HG02642 (cell line): Measurements from ENCODE around the gene SHROOM1.
A peak's percentile ranks its signal among the peaks of the same experiment; 100 is the strongest.

Experiments used
- ATAC-seq: cut with Tn5 transposase; IDR thresholded peaks from one replicate; pipeline ENCODE4 v1.9.1; 2021; ENCODE audit warnings: mild to moderate bottlenecking; ENCODE audit not compliant: unreplicated experiment, poor library complexity

Gene SHROOM1

DNA sequence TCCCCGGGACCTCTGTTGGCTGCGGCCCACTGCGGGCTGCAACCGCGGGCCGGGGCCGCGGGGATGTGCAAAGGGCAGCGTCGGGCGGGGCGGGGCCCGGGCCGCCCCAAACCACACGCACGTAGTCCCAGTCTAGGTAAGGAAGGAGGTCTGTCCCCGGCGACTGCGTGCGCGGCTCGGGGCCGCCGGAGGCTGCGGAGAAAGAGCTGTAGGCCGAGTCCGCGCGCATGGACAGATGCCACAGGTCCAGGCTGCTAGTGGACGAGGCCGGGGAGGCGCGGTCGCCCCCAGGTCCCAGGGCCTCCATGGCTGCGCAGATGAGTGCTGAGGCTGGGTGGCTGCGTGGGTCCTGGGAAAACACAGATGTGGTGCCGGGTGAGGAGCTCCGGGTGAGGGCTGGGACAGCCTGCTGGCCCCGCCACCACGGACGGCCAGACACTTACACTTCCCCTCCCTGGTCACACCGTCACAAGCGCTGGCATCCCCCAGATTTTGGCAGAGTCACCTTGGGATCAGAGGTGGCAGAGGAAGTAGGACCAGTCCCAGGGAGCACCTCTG is 4.5 kb downstream of the SHROOM1 start:
- ATAC-seq = no peak

DNA sequence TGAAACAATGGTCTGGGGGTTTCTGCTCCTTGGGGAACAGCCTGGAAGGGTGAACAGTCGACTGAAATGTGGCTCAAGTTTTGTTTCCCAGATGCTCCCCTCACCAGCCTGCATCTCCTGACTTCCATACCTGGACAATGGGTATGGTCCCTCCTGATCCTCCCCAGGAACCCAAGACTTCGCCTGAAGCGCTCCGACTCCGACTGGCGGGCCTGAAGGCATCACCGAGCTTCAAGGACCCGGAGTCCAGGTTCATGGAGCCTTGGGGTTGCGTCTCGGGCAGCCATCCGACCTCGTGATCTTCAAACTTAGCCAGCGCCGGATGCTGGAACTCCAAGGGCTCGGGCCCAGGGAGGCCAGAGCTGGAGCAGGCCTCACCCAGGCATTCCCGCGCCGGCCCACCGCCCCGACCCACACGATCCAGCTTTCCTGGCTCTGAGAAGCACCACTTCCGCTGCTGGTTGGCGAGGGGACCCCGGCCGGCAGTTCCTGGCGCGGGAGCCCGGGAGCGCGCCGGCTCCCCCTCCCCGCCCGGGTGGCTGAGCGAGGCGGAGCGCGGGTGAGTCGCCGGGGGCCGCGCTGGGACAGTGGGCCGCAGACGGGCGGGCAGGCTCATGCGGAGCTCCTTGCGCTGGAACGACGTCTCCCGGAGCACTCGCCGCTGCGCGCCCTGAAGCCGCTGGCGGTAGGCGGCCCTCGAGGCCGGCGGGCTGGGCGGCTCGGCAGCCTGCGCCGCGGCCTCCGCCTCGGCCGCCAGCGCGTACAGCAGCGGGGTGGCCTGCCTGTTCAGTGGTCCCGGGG is 5.2 kb downstream of the SHROOM1 start:
- ATAC-seq = no peak

GRCh38 chr5:132824426-132824825 is 6.0 kb downstream of the SHROOM1 start:
- no peak for ATAC-seq

- no peak for ATAC-seq
Observed at GRCh38 chr5:132823481-132824050, 6.9 kb downstream of the SHROOM1 start.

DNA sequence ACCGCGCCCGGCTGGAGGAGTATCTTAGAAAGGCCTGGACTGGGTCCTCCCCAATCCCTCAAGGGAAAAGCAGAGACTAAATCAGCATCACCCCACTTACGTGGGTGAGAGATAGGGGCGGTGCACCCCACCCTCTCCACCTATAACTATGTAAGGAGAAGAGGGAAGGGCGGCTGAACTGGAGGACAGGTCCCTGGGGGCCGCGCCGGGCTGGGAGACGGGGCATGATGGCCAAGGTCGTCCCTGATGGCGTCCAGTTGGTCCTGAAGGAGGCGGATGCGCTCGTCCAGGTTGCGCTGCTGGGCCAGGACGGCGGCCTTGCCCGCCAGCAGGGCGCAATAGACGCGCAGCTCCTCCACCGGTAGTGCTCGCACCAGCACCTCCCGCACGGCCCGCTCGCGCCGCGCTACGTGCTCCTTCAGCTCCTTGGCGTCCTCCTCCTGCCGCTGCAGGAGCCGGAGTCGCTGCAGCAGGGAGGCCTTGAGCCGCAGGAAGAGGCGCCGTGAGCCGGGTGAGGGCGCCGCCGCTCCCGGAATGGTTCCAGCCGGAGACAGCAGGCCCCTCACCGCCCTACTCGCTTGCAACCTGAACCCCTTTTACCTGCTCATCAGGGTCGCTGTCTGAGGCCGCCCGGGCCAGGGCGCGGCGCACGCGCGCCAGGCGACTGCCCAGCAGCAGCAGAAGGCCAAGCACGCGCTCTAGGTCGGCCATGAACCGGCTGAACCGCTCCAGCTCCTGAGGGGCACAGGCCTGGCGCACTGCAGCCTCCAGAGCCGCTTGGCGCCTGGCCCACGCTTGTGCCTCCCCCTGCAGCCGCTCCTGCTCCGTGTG is 7.6 kb downstream of the SHROOM1 start:
- no peak for ATAC-seq

GRCh38 chr5:132821791-132822190 is 8.7 kb downstream of the SHROOM1 start:
- no peak for ATAC-seq

GRCh38 chr5:132821350-132821749 is 9.1 kb downstream of the SHROOM1 start:
- ATAC-seq = no peak

DNA sequence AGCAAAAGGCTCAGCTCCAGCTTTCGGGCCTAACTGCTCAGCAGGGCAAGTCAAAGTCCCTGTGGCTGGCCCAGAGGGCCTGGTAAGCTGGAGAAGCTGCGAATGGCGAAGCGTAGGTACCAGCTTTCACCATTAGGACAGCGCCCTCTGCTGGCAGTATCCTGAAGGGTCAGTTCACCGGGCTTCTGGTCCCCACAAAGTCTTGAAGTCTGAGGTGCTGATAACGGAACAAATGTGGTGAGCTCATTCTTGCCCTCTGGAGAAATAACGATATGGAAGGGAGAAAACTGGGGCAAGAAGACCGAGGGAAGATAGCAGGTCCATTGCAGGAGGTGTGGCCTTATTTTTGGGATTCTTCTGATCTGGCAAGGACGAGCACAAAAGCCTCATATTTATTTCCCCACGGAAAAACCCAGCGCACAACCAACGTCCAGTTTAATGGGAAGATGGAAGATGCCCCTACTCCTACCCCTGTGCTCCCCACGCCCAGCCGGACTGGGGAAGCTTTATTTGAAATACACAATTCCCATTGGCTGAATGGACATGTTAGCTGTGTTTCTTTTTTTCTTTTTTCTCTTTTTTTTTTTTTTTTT is 10.2 kb downstream of the SHROOM1 start:
- peak; percentile 83 for ATAC-seq

- no peak for ATAC-seq
Observed at GRCh38 chr5:132819468-132819867, 11.0 kb downstream of the SHROOM1 start.

DNA sequence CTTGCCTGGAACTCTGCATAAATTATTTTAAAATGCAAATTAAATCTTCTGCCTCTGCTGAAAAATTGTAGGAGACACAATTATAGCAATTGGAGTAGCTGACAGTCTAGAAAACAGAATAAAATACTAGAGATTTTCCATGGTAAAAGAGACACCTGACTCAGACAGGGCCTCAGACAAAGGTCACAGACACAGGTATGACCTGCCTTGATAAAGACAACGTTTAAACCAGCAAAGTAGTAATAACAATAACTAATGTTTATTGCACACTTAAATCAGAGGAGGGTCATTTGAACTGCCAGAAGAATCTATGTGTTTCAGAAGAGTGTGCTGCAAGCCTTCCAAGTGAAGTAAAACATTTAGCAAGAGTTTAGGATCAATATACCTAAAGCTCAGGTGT is 13.4 kb downstream of the SHROOM1 start:
- no peak for ATAC-seq

DNA sequence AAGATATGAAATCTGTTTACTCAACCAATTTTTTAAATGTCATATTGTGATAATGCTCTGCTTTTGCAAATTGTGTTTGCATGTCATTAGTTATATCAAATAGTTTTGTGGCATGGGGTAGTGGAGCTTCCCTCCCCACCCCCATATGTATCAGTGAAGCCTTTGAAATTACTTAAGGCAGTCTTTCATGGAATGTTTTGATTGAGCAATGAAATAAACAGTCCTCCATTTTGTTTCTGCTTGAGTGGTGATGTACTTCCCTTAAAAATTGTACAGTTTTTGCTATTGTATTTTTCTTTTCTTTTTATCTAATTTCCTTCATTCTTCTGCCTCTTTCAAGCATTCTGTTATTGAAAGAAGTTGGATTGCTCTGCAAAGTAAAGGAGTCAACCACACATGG is 13.9 kb downstream of the SHROOM1 start:
- no peak for ATAC-seq

- no peak for ATAC-seq
Observed at GRCh38 chr5:132816083-132816482, 14.4 kb downstream of the SHROOM1 start.

DNA sequence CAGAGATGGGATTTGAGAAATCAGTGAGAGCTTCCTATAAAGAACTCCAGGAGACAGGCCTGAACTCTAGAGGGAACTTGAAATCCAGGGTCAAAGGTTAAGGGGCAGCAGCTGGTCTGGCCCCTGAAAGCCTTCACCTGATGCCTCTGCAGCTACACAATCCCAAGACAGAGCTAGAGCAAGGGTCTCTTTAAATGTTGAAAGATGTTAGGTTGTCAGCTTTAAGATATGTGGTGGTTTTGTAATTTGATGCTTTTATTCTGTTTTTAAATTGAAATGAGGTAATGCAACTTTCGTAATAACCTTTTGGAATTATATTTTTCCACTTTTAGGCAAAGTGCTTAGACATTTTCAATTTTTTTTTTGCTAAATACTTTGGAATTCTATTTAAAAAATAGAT is 15.0 kb downstream of the SHROOM1 start:
- ATAC-seq = no peak

- ATAC-seq = no peak
Observed at GRCh38 chr5:132814503-132815294, 15.7 kb downstream of the SHROOM1 start.

- ATAC-seq = no peak
Observed at GRCh38 chr5:132813599-132814502, 16.6 kb downstream of the SHROOM1 start.

DNA sequence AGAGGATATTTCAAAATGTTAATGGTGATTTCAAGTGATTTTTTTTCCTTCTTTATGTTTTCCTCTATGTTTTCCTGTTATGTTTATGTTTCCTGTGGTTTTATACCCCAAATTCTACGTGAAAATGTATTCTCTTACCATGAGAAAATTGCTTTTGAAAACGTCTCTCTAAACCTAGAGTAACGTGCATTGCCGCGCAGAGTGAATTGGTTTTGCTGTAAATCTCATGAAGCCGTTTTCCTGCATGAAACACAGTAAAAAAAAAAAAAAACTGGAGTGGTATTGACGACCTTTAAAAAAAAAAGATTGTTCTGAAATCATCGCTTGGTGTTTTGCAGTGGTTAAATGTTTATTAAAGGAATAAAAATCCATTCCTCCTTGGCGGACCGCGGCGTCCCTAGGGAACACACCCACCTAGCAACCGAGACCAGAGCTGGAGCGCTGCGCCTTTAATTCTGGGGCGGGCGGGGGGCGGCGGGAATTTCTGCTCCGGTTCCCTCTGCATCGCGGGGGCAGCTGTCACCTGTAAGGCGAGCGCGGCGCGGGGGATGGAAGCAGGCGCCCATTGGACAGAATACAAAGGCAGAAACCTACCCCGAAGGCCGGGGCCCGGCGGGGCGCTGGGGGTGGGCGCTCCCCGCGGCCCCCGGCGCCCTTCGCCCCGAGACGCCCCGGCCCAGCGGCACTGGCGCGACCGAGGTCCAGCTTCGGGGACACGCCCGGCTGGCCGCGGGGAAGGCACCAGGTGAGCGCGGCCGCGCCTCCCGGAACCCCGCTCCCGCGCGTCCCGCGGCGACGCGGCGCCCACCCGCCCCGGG is 17.5 kb downstream of the SHROOM1 start, which contains the start of gene SOWAHA:
TSS of gene SOWAHA (plus strand) at position 522 of the 818 bp plus-strand sequence. CDS start 320 bp downstream, outside the sequence.
- ATAC-seq = no peak

DNA sequence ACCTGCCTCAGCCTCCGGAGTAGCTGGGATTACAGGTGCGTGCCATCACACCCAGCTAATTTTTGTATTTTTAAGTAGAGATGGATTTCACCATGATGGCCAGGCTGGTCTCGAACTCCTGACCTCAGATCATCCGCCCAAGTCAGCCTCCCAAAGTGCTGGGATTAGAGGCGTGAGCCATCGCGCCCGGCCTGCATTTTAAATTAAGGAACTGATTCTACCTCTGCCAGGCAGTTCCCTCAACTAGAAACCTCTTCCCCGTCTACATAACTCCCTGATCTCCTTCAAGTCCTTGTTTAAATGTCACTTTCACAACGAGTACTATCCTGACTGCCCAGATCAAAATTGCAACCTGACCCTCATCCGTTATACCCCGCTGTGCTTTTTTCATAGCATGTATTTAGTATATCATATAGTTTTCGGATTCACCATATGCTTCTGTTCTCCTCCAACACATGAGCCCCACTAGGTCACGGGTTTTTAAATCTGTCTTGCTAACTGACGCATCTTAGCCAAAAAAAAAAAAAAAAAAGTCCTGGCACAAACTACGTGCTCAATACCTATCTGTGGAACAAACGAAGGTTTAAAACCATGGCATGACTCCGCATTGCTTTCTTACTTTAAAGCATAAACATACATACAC is 18.2 kb downstream of the SHROOM1 start:
- no peak for ATAC-seq
